NCI-H69 (cell line): ENCODE data around the gene PLA2G2C.

Experiments used
- DNase-seq: peaks from one replicate; lab custom pipeline; 2025; lab: John Stamatoyannopoulos, UW

Gene PLA2G2C

DNA sequence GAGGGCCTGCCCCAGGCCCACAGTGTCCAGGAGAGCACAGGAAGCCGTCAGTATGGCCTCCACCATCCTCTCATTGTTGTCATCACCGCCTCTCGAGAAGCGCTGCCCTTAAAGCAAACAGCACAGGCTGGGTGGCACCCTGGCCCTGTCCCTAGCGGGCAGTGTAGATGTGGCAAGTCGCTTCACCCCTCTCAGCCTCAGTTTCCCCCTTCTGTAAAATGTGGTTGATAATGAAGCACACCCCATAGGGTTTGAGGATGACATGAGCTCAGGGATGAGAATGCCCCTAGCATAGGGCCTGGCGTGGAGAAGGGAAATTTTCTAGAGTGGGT lies 33.8 kb downstream of the PLA2G2C start:
- DNase-seq = no peak

DNA sequence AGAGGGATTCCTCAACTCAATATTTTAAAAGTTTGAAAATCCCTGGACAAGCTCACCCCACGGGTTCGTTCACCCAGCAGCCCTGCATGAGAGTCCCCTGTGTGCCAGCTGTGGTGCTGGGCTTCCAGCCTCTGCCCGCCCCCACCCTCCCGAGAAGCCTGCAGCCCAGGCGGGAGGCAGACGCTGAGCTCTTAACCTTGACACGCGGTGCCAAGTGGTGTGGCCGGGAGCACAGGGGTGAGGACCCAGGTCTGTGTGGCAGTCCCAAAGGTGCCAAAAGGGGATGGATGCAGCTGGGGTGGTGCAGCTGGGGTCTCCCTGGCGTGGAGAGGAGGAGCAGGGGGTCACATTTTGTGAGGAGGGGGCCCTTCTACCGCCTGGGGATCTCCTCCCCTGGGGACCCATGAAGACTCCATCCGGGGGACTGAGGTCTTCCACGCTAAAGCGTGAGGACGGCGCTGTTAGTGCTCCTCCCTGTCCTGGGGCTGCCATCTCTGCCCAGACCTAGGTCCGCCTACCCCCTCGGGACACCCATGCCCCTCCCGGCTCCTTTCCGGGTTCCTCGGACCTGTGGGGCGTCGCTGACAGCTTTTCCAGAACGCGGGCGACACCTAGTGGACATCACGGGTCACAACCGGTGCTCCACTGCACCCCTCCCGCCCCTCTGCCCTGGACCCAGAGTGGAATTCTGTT lies 34.3 kb downstream of the PLA2G2C start:
- DNase-seq = peak; percentile 71

DNA sequence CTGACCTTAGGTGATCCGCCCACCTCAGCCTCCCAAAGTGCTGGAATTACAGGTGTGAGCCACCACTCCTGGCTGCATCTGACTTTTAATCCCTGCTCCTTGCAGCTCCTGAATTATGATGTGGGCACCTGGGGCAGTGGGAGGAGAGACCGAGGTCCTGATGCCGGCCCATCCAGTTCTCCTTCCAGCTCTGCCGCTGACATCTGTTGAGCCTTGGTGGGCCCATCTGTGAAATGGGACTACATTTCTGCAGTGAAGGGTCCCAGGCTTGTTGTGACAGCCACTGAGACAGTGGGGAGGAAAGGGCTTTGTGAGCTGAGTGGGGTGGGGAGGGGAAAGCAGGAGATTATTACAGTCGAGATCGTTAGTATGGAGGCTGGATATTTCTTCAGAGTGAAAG lies 35.3 kb downstream of the PLA2G2C start:
- no peak for DNase-seq

DNA sequence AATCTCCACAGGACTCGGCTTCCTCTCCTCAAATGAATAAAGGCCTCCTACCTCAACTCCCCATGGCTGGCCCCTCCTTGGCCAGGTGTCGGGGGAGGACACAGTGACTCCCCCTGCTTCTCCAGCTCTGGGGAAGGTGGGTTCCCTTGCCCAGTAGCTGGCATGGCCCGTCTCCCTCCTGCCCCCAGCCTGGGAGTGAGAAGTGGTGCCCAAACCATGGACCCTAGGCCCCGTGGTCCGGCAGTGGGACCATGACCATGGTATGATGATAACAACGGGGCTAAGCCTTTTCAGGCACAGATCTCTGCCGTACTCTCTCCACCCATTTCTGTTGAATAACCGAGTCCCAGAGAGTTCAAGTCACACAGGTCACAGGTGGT lies 36.0 kb downstream of the PLA2G2C start:
- no peak for DNase-seq

DNA sequence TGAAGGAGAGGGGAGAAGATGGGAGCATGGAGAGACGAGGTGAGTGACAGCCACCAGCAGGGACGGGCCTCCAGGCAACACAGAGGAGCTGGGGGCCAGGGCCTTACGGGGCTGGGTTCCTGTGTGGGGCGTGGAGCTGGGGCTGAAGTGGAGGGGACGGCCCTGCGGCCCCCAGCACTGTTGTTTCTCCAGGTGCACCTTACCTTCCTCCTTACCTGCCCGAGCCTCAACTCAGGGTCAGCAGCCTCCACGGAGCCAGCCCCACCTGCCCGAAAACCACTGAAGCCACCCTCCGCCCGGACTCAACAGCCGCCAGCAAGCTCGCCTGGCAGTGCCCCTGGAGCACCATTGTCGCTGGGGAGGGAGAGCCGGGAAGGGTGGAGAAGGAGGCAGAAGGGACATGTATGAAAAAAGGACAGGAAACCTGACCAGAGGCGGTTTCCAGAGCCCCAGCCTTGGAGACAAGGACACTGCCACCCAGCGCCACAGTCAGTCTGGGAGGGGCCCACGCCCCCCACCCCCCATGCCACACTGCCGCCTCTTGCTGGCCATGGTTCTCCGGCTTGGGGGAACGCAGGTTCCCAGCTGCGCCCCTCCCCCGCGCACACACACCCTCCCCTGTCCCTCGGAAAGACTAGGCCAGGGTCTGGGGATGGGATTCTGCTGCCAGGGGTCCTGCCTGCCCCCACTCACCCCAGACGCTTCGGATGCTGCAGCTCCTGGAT lies 36.6 kb downstream of the PLA2G2C start:
- no peak for DNase-seq

DNA sequence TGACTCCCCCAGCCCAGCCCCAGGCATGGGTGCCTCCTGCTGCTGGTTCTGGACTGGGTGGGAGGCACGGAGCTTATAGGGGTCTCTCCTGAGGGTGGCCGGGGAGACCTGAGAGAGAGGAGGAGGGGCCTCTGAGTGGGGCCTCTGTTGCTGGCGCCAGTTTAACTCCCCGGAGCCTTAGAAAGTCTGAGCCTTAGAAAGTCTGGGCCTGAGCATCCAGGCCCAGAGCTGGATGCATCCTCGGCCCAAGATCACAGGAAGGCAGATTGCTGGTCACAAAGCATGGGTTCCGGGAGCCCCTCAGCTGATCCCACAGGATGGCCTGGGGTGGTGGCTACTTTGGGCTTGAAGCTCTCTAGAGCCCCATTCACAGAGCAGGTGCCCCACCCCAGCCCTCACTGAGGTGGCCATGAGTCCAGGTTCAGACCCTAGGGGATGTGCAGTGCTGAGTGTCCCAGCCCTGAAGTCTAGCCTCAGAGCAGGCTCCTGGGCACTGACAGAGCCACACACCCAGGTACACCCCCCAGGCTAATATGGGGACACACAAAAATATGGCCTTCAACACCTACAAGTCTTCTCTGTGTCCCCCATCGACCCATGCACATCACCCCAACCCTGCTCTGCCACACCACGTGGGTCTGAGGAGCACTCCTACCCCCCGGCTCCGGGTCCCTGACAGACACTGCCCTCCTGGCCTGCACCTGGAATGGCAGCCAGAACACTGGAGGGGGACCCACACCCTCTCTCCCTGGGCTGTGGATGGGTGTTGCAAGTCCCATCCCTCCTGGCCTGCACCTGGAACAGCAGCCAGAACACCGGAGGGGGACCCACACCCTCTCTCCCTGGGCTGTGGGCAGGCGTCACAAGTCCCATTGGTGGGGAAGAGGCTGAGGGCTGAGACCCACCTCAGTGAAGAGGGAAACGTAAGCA lies 37.5 kb downstream of the PLA2G2C start:
- DNase-seq = no peak

DNA sequence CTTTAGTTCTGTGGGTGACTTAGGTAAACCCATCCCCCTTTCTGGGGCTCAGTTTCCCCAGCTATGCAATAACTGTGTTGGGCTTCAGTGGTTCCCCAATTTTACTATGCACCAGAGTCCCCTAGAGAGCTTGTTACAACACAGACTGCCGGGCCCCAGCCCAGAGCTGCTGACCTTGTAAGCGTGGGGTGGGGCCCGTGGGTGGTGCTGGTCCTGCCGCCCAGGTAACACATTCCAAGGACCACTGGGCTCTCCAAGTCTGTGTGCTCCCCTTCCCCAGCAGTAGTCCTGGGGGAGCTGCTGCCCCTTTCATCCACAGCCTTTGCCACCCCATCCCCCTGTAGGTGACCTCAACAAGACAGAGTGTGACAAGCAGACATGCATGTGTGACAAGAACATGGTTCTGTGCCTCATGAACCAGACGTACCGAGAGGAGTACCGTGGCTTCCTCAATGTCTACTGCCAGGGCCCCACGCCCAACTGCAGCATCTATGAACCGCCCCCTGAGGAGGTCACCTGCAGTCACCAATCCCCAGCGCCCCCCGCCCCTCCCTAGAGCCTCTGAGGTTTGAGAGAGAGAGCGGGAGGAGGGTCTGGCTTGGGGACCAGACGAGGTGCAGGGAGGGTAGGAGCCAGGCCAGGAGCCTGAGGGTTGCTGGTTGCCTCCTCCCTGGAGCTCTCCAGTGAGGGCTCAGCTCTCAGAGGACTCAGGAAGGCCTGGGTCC lies 38.3 kb downstream of the PLA2G2C start:
- DNase-seq = no peak

DNA sequence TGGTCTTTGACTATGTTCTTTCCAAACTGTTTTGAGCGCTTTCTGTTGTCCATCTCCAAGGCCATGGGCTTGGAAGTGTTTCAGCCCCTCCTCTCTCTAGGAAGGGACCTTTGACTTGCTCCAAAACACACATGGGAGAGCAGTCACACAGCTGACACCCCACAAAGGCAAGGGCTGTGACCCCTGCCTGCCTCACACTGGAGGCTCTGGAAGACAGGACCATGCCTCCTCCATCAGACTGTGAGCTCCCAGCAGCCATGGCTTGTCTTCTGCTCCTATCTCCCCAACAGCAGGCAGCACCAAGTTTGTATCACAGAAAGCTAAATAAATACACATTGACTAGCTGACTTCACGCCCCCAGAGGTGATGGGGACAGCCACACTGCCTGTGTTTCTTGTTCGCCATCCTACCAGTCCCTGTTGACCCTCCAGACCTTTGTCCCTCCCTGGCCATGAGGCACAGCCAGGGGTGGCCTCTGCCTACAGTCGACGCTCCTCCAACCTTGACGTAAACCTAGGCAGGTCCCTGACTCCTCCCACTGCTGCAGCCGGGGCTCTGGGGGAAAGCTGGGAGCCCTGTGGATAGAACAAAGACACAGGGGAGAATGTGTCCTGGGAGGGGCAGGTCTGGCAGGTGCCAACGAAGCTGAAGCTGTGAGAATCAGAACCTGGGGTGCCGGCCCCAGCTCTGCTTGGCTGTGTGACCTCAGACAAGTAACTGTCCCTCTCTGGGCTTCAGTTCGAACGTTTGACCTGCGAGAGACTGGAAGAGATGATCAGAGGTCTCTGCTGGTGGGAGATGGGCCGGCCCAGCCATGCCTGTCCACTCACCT lies 42.4 kb downstream of the PLA2G2C start:
- no peak for DNase-seq

DNA sequence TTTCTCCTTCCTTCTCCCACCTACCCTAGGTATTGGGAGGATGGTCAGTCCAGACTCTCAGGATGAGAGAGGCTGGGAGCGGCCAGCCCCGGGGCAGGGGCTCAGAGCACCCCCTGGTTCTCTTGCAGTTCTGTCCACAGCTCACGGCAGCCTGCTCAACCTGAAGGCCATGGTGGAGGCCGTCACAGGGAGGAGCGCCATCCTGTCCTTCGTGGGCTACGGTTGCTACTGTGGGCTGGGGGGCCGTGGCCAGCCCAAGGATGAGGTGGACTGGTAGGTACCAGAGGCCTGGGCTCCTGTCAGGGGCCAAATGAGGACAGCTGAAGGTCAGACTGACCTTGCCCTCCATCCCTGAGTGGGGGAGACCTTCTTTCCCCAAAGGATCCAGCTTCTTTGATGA lies 43.0 kb downstream of the PLA2G2C start:
- no peak for DNase-seq

DNA sequence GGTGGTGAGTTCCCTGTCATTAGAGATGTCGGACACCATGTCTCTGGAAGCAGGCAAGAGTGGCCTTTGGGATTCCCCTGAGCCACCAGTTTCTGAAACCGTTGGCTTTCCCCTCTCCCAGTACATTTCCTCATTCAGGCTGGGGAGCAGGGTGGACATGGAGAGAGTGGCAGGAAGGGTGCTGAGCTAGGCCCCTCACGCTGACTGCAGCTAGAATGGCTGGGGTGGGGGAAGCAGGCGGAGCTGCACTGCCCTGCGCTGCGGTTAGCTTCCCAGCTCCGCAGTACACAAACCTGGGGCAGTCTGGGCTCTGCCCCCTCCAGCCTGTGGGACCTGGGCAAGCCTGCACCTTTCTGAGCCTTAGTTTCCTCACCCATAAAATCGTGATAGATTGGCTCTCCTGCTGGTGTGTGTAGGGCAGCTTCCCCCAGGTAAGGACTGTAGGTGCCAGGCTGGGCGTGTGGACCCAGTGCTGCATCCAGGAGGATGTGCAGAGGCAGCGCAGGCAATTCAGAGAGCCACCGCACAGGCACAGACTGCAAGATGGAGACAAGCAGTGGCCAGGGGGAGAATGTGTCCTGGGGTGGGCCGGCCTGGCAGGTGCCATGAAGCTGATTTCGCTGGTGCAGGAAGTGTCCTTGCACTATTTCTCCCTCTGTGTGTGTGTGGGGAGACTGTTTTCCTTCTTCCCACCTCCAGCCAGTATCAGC lies 44.2 kb downstream of the PLA2G2C start:
- DNase-seq = no peak

DNA sequence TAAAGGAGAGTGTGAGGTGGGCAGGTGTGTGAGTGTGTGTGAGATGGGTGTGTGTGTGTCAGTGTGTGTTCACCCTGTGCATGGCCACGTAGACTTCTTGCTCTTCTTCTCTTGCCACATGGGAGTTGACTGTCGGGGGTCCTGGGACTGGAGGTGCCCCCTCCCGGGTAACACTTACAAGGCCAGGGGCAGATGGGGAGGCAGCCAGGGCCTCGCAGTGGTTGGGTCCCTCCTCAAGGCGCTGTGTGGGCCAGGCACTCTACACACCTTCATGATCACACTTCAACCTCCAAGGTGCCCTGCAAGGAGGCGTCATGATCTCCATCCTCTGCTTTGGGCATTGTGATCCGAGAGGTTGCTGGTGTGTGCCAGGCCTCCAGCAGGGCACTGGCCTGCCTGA lies 44.9 kb downstream of the PLA2G2C start:
- no peak for DNase-seq

DNA sequence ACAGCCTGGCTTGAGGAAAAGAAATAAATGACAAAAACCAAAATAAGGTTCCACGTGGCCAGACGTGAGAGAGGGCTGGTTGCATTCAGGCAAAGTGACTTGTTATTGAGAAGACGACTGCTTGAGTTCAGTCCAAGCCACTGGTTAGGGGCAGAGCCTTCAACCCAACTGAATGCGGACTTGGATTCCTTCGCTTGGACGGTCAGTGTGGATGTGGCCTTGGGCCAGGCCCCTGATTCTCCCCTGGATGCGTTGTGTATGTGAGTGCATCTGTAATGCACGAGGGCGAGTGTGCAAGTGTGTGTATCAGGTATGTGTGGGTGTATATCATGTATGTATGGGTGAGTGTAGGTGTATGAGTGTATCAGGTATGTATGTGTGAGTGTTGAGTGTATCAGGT lies 45.3 kb downstream of the PLA2G2C start:
- DNase-seq = no peak

DNA sequence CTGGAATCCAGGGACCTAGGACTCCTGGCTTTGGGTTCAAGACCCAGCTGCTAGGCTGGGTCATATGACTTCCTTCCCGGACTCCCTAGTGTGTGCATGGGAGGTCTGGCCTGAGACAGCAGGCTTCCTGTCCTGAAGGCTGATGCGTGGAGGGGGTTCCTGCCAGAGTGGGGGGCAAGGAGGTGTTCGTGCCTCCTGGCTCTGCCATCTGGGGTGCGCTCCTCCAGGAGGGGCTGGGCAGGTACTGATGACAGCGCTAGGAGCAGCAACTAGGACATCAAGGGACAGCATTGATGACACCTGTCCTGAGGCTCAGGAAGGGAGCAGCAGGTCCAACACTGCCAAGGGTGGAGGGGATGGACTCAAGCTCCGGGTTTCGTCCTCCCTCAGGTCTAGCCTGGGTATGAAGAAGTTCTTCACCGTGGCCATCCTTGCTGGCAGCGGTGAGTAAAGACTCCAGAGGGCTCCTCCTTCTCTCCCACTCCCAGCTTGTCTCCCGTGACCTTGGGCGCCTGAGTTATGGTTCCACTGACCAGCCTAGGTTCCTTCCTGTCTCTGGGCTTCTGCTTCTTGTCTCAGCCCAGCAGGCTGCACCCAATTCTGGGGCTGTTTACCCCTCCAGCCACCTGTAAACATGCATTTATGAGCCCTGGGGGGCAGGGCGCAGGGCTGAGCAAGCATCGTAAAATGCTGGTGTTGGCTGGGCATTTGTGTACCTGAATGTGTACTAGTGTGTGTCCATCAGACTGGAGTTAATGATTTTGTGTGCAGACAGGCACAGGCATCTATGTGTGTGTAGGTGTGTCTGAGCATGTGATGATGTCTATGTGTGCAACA lies 46.3 kb downstream of the PLA2G2C start:
- no peak for DNase-seq

DNA sequence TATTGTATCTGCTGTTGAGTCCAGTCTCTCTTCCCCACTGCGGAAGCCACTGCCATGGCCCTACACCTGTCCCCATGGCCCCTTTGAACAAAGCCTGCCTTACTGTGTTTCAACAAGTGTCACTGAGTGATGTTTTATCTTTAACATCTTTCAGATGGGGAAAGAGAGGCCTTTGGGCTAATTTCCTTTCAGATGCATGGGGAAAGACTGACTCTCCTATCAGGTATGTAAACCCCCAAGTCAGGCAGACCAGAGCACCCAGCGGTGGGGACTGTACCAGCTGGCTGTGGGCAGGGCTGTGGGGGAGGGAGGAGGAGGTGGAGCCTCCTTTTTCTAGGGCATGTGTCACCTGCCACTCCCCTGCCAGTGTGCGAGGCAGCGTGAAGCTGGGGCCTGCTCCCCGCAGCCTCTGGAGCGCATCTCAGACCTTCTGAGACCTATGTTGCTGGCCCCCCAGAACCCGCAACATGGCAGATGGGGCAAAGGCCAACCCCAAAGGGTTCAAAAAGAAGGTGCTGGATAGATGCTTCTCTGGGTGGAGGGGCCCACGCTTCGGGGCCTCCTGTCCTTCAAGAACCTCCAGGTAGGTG lies 47.3 kb downstream of the PLA2G2C start, which contains the start of gene PLA2G2F:
TSS of gene PLA2G2F (plus strand) at position 363 of the 590 bp plus-strand sequence. CDS start at position 468, 105 bp downstream.
- DNase-seq = no peak

DNA sequence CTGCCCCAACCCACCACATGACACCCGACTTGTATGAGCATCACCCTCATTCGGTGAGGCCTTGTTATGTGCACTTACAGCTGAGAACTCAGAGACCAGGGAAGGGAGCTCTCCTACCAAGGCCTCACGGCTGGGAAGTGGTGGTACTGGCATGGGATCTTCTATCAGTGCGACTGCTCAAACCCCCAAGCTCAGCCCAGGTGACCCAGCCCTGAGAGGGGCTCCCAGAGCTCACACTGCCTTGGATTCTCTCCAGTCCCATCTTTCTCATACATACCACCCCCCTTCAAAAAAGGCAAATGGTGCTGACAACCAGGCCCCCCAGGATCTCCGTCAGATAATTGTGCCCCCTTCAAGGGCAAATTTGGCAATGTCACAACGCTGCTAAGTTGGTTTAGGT lies 48.0 kb downstream of the PLA2G2C start:
- DNase-seq = no peak

DNA sequence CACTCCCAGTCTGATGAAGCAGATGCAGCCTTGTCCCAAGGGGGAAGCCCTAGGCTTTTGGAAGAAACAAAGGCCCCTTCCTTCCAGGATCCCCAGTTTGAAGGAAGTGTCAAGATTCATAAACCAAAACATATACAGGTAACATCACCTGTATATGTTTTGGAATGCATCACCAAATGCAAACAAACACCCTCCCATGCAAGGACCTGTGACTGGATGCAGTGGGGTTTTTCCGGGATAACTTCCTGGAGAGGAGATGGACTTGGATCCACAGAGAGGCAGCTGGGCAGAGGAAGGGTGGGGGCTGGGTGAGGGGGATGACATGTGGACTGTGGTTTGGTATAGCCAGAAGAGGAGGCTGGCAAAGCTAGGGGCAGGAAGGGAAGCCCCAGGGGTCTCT lies 48.7 kb downstream of the PLA2G2C start:
- no peak for DNase-seq

DNA sequence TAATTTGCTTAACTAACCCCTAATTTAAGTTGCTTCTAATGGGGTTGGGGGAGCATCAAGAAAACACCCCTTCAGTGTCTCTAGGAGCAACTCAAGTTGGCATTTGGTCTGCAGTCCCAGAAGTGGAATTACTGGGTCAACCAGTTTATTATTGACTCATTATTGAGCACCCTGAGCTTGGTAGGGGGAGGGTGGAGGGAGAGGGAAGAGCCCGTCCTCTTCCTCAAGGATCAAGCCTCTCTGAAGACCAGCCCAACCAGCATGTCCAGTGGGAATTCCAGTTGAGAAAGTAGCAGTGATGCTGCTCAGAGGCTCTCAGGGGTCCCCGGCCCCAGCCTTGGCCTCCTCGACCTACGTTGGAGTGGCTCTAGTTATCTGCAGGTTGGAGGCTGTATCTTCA lies 49.3 kb downstream of the PLA2G2C start:
- no peak for DNase-seq

DNA sequence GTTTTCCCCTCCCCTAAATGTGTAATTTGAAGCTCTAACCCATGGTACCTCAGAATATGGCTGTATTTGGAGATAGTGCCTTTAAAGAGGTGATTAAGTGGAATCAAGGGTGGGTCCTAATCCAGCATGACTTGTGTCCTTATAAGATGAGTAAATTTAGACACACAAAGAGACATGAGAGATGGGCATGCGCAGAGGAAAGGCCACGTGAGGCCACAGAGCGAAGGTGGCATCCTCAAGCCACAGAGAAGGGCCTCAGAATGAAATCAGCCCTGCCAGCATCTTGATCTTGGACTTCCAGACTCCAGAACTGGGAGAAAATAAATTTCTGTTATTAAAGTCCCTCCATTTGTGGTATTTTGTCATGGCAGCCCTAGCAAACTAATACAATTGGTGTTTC lies 50.1 kb downstream of the PLA2G2C start:
- DNase-seq = no peak

DNA sequence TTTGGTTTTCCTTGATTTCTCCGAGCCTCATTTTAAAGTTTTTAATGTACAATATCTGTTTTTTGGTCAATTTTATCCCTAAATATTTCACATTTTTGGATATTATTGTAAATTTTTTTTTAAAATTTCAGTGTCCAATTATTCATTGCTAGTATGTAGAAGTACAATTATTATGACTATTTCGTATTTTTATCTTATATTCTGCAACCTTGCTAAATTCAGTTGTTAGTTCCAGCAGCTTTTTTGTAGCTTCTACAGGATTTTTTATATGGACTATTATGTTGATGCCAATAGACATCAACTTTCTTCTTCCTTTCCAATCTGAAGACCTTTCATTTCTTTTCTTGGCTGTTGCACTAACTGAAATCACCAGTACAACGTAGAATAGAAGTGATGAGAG lies 51.3 kb downstream of the PLA2G2C start:
- no peak for DNase-seq
